H9 (cell line): ENCODE results near the gene FOXL1. TPM values are rescaled to one million over a fixed set of nuclear protein-coding genes. Genes with fewer than 3 reads are reported as not detected.

ENCODE experiments used
- DNase-seq: peaks from one replicate; pipeline ENCODE4 v3.0.0-alpha.2; 2017
- H2AFZ ChIP-seq: one replicate; pipeline ENCODE4 v1.6.1; 2013; ENCODE audit warnings: mild to moderate bottlenecking, low read length, control low read depth, moderate library complexity
- H2AK5ac ChIP-seq: 2 replicates; pipeline ENCODE4 v1.6.1; 2013; ENCODE audit warnings: low read length, control low read depth, mixed read lengths; ENCODE audit not compliant: insufficient read length
- H2BK120ac ChIP-seq: one replicate; pipeline ENCODE4 v1.6.1; 2013; ENCODE audit warnings: low read depth, mild to moderate bottlenecking, low read length, control low read depth, inconsistent platforms; ENCODE audit not compliant: poor library complexity, severe bottlenecking
- H2BK12ac ChIP-seq: 2 replicates; pipeline ENCODE4 v1.6.1; 2013; ENCODE audit warnings: low read length, control low read depth, mixed read lengths, low read depth; ENCODE audit not compliant: insufficient read length
- H2BK15ac ChIP-seq: 2 replicates; pipeline ENCODE4 v1.6.1; 2013; ENCODE audit warnings: low read depth, low read length, control low read depth
- H2BK20ac ChIP-seq: one replicate; pipeline ENCODE4 v1.6.1; 2013; ENCODE audit warnings: low read depth, mild to moderate bottlenecking, low read length, control low read depth, inconsistent platforms; ENCODE audit not compliant: poor library complexity, severe bottlenecking
- H2BK5ac ChIP-seq: 2 replicates; pipeline ENCODE4 v1.6.1; 2013; ENCODE audit warnings: low read length, control low read depth, mixed read lengths; ENCODE audit not compliant: insufficient read length
- H3K14ac ChIP-seq: 2 replicates; pipeline ENCODE4 v1.6.1; 2013; ENCODE audit warnings: low read length, control low read depth; ENCODE audit not compliant: insufficient read depth
- H3K18ac ChIP-seq: 2 replicates; pipeline ENCODE4 v1.6.1; 2013; ENCODE audit warnings: low read depth, mild to moderate bottlenecking, mixed read lengths, low read length, control low read depth; ENCODE audit not compliant: insufficient read length
- H3K23ac ChIP-seq: 2 replicates; pipeline ENCODE4 v1.6.1; 2013; ENCODE audit warnings: low read length, control low read depth, mixed read lengths, low read depth; ENCODE audit not compliant: insufficient read length
- H3K23me2 ChIP-seq: 2 replicates; pipeline ENCODE4 v1.6.1; 2013; ENCODE audit warnings: low read depth, mild to moderate bottlenecking, mixed read lengths, low read length, control low read depth; ENCODE audit not compliant: insufficient read length, poor library complexity, severe bottlenecking
- H3K27ac ChIP-seq: 2 replicates; pipeline ENCODE4 v1.5.1; 2013; ENCODE audit warnings: low read length, control low read depth, mixed read lengths, low read depth; ENCODE audit not compliant: insufficient read length
- H3K27me3 ChIP-seq: 2 replicates; pipeline ENCODE4 v1.6.1; 2013; ENCODE audit warnings: low read length, control low read depth, inconsistent platforms; ENCODE audit not compliant: insufficient read depth
- H3K4ac ChIP-seq: 2 replicates; pipeline ENCODE4 v1.6.1; 2013; ENCODE audit warnings: low read depth, mild to moderate bottlenecking, control low read depth, inconsistent platforms, low read length, moderate library complexity
- H3K4me1 ChIP-seq: 2 replicates; pipeline ENCODE4 v1.6.1; 2013; ENCODE audit warnings: low read length, control low read depth, inconsistent platforms; ENCODE audit not compliant: insufficient read depth
- H3K4me2 ChIP-seq: 2 replicates; pipeline ENCODE4 v1.6.1; 2013; ENCODE audit warnings: low read length, control low read depth, mixed read lengths; ENCODE audit not compliant: insufficient read length, insufficient read depth
- H3K56ac ChIP-seq: 2 replicates; pipeline ENCODE4 v1.6.1; 2013; ENCODE audit warnings: low read depth, mild to moderate bottlenecking, mixed read lengths, low read length, control low read depth; ENCODE audit not compliant: insufficient read length
- H3K79me1 ChIP-seq: 2 replicates; pipeline ENCODE4 v1.6.1; 2013; ENCODE audit warnings: low read depth, mild to moderate bottlenecking, moderate library complexity, low read length, control low read depth, inconsistent platforms; ENCODE audit not compliant: insufficient read depth, poor library complexity, severe bottlenecking
- H3K79me2 ChIP-seq: 2 replicates; pipeline ENCODE4 v1.6.1; 2013; ENCODE audit warnings: low read length, control low read depth, inconsistent platforms; ENCODE audit not compliant: insufficient read depth
- H3K9ac ChIP-seq: 2 replicates; pipeline ENCODE4 v1.6.1; 2013; ENCODE audit warnings: low read length, control low read depth, mixed read lengths; ENCODE audit not compliant: insufficient read length; ENCODE audit errors: extremely low read depth
- H3K9me3 ChIP-seq: one replicate; pipeline ENCODE4 v1.6.1; 2013; ENCODE audit warnings: low read depth, low read length, inconsistent platforms; ENCODE audit not compliant: control insufficient read depth
- H3T11ph ChIP-seq: one replicate; pipeline ENCODE4 v1.6.1; 2013; ENCODE audit warnings: mild to moderate bottlenecking, low read length, control low read depth, inconsistent platforms
- H4K20me1 ChIP-seq: one replicate; pipeline ENCODE4 v1.6.1; 2013; ENCODE audit not compliant: control insufficient read depth, insufficient read length, insufficient read depth
- H4K5ac ChIP-seq: 2 replicates; pipeline ENCODE4 v1.6.1; 2013; ENCODE audit warnings: low read depth, mild to moderate bottlenecking, mixed read lengths, low read length, control low read depth; ENCODE audit not compliant: insufficient read length
- H4K8ac ChIP-seq: replicated peaks from 2 replicates; pipeline ENCODE4 v1.6.1; 2013; ENCODE audit warnings: low read length, control low read depth, mixed read lengths, low read depth; ENCODE audit not compliant: insufficient read length
- H4K91ac ChIP-seq: 2 replicates; pipeline ENCODE4 v1.6.1; 2013; ENCODE audit warnings: low read depth, mild to moderate bottlenecking, moderate library complexity, mixed read lengths, low read length, control low read depth; ENCODE audit not compliant: insufficient read length
- H3K27ac Mint-ChIP-seq, 3 experiments: 2 replicates in 2 of 3; 3 replicates in 1 of 3; pipeline ENCODE4 v1.8.0; 2020 to 2021; ENCODE audit warnings: mixed read lengths in 3 of 3, mild to moderate bottlenecking in 1 of 3, moderate library complexity in 1 of 3
- H3K27me3 Mint-ChIP-seq: 2 replicates; pipeline ENCODE4 v1.8.0; 2021; ENCODE audit warnings: low read depth, mild to moderate bottlenecking, moderate library complexity, mixed read lengths
- H3K36me3 Mint-ChIP-seq, 3 experiments: 2 replicates in 2 of 3; 3 replicates in 1 of 3; pipeline ENCODE4 v1.8.0; 2020 to 2021; ENCODE audit warnings: low read depth in 3 of 3, mixed read lengths in 3 of 3; ENCODE audit not compliant: insufficient read depth in 1 of 3
- H3K4me1 Mint-ChIP-seq, 2 experiments: 2 replicates each; pipeline ENCODE4 v1.8.0; 2020; ENCODE audit warnings: mixed read lengths in 2 of 2
- H3K4me3 Mint-ChIP-seq, 2 experiments: 2 replicates in 1 of 2; 3 replicates in 1 of 2; pipeline ENCODE4 v1.8.0; 2020 to 2021; ENCODE audit warnings: mild to moderate bottlenecking in 2 of 2, mixed read lengths in 2 of 2, moderate library complexity in 1 of 2
- H3K9me3 Mint-ChIP-seq, 2 experiments: 2 replicates in 1 of 2; 3 replicates in 1 of 2; pipeline ENCODE4 v1.8.0; 2020; ENCODE audit warnings: mild to moderate bottlenecking in 2 of 2, mixed read lengths in 2 of 2, moderate library complexity in 1 of 2
- CTCF ChIP-seq: fragments of 200-600 bp; sonication (generic); conservative IDR thresholded peaks from 3 replicates; pipeline ENCODE4 v1.8.0; 2021; ENCODE audit warnings: antibody characterized with exemption, mild to moderate bottlenecking
- WGBS: extraction: QIAGEN DNeasy Blood & Tissue Kit; methylation state at CpG from one replicate; pipeline ENCODE4 v1.1.7; 2013; ENCODE audit warnings: missing lambda C conversion rate, low lambda C conversion rate, mixed read lengths; ENCODE audit not compliant: insufficient read length; ENCODE audit errors: extremely low coverage; 5-methylcytosine and 5-hydroxymethylcytosine counted together
- total RNA-seq: library from RNA; stranded (reverse); gene quantifications from 2 replicates; pipeline ENCODE4 v1.2.1, GENCODE V29; 2021

FOXL1 gene
- total RNA-seq, 1 experiment from 2014 or later = 0.09 TPM

DNA sequence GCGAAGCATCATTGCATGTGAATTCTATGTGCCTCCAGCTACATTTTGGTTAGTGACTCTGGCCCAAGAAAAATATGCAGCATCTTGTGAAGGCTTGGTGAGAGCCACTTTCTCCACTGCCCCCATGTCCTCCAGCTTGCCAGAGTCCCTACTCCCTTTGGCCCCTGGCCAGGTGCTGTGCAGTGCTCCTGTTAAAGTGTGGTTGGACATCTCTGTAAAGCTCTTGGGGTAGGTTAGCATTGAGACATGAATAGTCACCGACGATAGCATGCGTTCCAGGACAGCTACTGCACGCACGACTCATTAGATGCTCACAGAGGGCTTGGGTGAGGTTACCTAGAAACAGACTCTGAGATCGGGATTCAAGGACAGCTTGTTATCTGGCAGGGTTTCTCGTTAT, 48.6 kb downstream of the FOXL1 start:
- Histone ChIP-seq H2BK120ac (no peak overlapping the region), H2BK5ac (no peak overlapping the region), H4K20me1 (no peaks in the 10 kb centered on the region), H4K91ac (no peak overlapping the region), H3K56ac (no peak overlapping the region), H3K14ac (no peak overlapping the region), H3K27ac (no peak overlapping the region), H3K23ac (no peak overlapping the region), H2BK12ac (no peak overlapping the region), H3K4me1 (no peaks in the 10 kb centered on the region), H3T11ph (no peak overlapping the region), H3K27me3 (no peaks in the 10 kb centered on the region), H2AFZ (no peak overlapping the region), H3K9ac (no peak overlapping the region), H4K8ac (no peak overlapping the region), H3K4ac (no peak overlapping the region), H2AK5ac (no peak overlapping the region), H2BK15ac (no peak overlapping the region), H3K18ac (no peak overlapping the region), H2BK20ac (no peak overlapping the region), H3K79me2 (no peaks in the 10 kb centered on the region), H3K23me2 (no peaks in the 10 kb centered on the region), H4K5ac (no peak overlapping the region), H3K9me3 (no peaks in the 10 kb centered on the region), H3K79me1 (no peaks in the 10 kb centered on the region), H3K4me2 (no peak overlapping the region)
- H3K27ac Mint-ChIP-seq = no peak overlapping the region
- DNase-seq = no peak
- WGBS = no CpG with 5 or more reads among the region's 8 CpGs
- peaks cover 13% of the 10 kb centered on the region for H3K27me3 Mint-ChIP-seq
- H3K36me3 Mint-ChIP-seq = no peaks in the 10 kb centered on the region; a peak in 1 of 7 replicates
- no peaks in the 10 kb centered on the region for H3K4me1 Mint-ChIP-seq
- H3K4me3 Mint-ChIP-seq = no peak overlapping the region
- no peaks in the 10 kb centered on the region for H3K9me3 Mint-ChIP-seq
- no peak for TF ChIP-seq CTCF
